ENCODE measurements around the gene FOXS1. TPM values are rescaled to one million over a fixed set of nuclear protein-coding genes. Genes with fewer than 3 reads are reported as not detected.
"Not testable (repeated sequence)": the region's sequence is repeated elsewhere in the genome, so short reads cannot be mapped to it uniquely, and the experiment has no call there.

The FOXS1 gene
- total RNA-seq, 2 experiments from 2014 or later, result not detected

GRCh38 chr20:31822421-31823330 lies 22.7 kb downstream of the FOXS1 start:
- no peaks in the 10 kb centered on the region for H3K27me3 Mint-ChIP-seq
- H3K4me3 Mint-ChIP-seq, result no peak overlapping the region
- peak; percentile 75 for DNase-seq
- ChIA-PET POLR2A (no interaction called here), CTCF (interaction anchor here (0.6 to 3.5 kb wide), 13 partner anchors 15 to 702 kb away, joined by 3 to 18 read pairs (median 4); partner anchors contain the start of gene PDRG1)
- no peaks in the 10 kb centered on the region for H3K36me3 Mint-ChIP-seq (ENCODE audit: low read depth)
- H3K4me1 Mint-ChIP-seq, result peaks cover 2% of the 10 kb centered on the region
- no peak overlapping the region for H3K27ac Mint-ChIP-seq
- no peaks in the 10 kb centered on the region for H3K9me3 Mint-ChIP-seq

- Mint-ChIP-seq H3K4me1 (peaks cover 2% of the 10 kb centered on the region), H3K27me3 (no peaks in the 10 kb centered on the region), H3K36me3 (ENCODE audit: low read depth) (no peaks in the 10 kb centered on the region), H3K27ac (no peak overlapping the region), H3K9me3 (no peaks in the 10 kb centered on the region), H3K4me3 (no peak overlapping the region)
- POLR2A ChIA-PET, result no interaction called here
- CTCF ChIA-PET, result interaction anchor here (1.0 to 3.5 kb wide), 2 partner anchors 16 to 25 kb away, joined by 4 to 18 read pairs; no protein-coding TSS in a partner anchor
- no peak for DNase-seq
These were observed 24.0 kb downstream of the FOXS1 start for GRCh38 chr20:31821427-31821826.

GRCh38 chr20:31820228-31820627 lies 25.2 kb downstream of the FOXS1 start:
- DNase-seq, result no peak
- Mint-ChIP-seq H3K9me3 (no peaks in the 10 kb centered on the region), H3K4me1 (peaks cover 2% of the 10 kb centered on the region), H3K27me3 (no peaks in the 10 kb centered on the region), H3K27ac (no peak overlapping the region), H3K36me3 (ENCODE audit: low read depth) (no peaks in the 10 kb centered on the region), H3K4me3 (no peak overlapping the region)
- ChIA-PET POLR2A (no interaction called here), CTCF (interaction anchor here (0.6 to 1.8 kb wide), 3 partner anchors 12 to 1878 kb away, joined by 3 to 5 read pairs (median 3); no protein-coding TSS in a partner anchor)

GRCh38 chr20:31819083-31819784 lies 26.2 kb downstream of the FOXS1 start, which contains the start of gene MYLK2:
Gene MYLK2, plus strand, starts transcription at chr20:31819356. Its CDS starts 225 bp downstream, at chr20:31819581.
- ChIA-PET CTCF (interaction anchor here (1.1 to 2.3 kb wide), 3 partner anchors 11 to 33 kb away, joined by 3 to 6 read pairs (median 5); no protein-coding TSS in a partner anchor), POLR2A (no interaction called here)
- H3K36me3 Mint-ChIP-seq (ENCODE audit: low read depth), result no peaks in the 10 kb centered on the region
- H3K27me3 Mint-ChIP-seq, result no peaks in the 10 kb centered on the region
- peak within 1 kb of the TSS; percentile 19 for H3K27ac Mint-ChIP-seq
- no peak for DNase-seq
- peaks cover 2% of the 10 kb centered on the region for H3K4me1 Mint-ChIP-seq
- H3K4me3 Mint-ChIP-seq, result no peak within 1 kb of the TSS
- no peaks in the 10 kb centered on the region for H3K9me3 Mint-ChIP-seq

GRCh38 chr20:31818376-31818908 lies 27.0 kb downstream of the FOXS1 start:
- ChIA-PET POLR2A (no interaction called here), CTCF (interaction anchor here (1.0 to 2.3 kb wide), 2 partner anchors 34 to 184 kb away, joined by 3 to 6 read pairs; no protein-coding TSS in a partner anchor)
- H3K27ac Mint-ChIP-seq, result no peak overlapping the region
- H3K4me1 Mint-ChIP-seq, result no peaks in the 10 kb centered on the region
- H3K9me3 Mint-ChIP-seq, result no peaks in the 10 kb centered on the region
- no peaks in the 10 kb centered on the region for H3K27me3 Mint-ChIP-seq
- no peak for DNase-seq
- no peak overlapping the region for H3K4me3 Mint-ChIP-seq
- no peaks in the 10 kb centered on the region for H3K36me3 Mint-ChIP-seq (ENCODE audit: low read depth)

- Mint-ChIP-seq H3K9me3 (no peaks in the 10 kb centered on the region), H3K4me1 (no peaks in the 10 kb centered on the region), H3K27ac (no peak overlapping the region), H3K4me3 (no peak overlapping the region), H3K27me3 (no peaks in the 10 kb centered on the region), H3K36me3 (ENCODE audit: low read depth) (no peaks in the 10 kb centered on the region)
- ChIA-PET CTCF (interaction anchor here (1.1 to 2.3 kb wide), 5 partner anchors 13 to 120 kb away, joined by 3 to 7 read pairs (median 3); no protein-coding TSS in a partner anchor), POLR2A (no interaction called here)
- DNase-seq, result no peak
These were observed 27.9 kb downstream of the FOXS1 start for GRCh38 chr20:31817461-31817860.

GRCh38 chr20:31816221-31816620 lies 29.2 kb downstream of the FOXS1 start:
- ChIA-PET POLR2A (no interaction called here), CTCF (interaction anchor here (1.1 to 2.1 kb wide), 5 partner anchors 8 to 136 kb away, joined by 3 to 7 read pairs (median 3); partner anchors contain the start of gene PDRG1)
- DNase-seq, result no peak
- H3K9me3 Mint-ChIP-seq, result no peaks in the 10 kb centered on the region
- no peak overlapping the region for H3K4me3 Mint-ChIP-seq
- no peaks in the 10 kb centered on the region for H3K36me3 Mint-ChIP-seq (ENCODE audit: low read depth)
- H3K27ac Mint-ChIP-seq, result no peak overlapping the region
- H3K4me1 Mint-ChIP-seq, result no peaks in the 10 kb centered on the region
- no peaks in the 10 kb centered on the region for H3K27me3 Mint-ChIP-seq

- DNase-seq, result no peak
- Mint-ChIP-seq H3K27me3 (no peaks in the 10 kb centered on the region), H3K4me3 (no peak overlapping the region), H3K27ac (no peak overlapping the region), H3K9me3 (no peaks in the 10 kb centered on the region), H3K4me1 (no peaks in the 10 kb centered on the region), H3K36me3 (ENCODE audit: low read depth) (no peaks in the 10 kb centered on the region)
- CTCF ChIA-PET, result interaction anchor here (0.5 to 2.1 kb wide), 5 partner anchors 9 to 298 kb away, joined by 3 to 7 read pairs (median 3); partner anchors contain the start of gene PDRG1
- POLR2A ChIA-PET, result no interaction called here
These were observed 29.8 kb downstream of the FOXS1 start for GRCh38 chr20:31815408-31816188.

- H3K4me3 Mint-ChIP-seq; DNase-seq; H3K27ac Mint-ChIP-seq; H3K4me1 Mint-ChIP-seq; POLR2A ChIA-PET; H3K9me3 Mint-ChIP-seq; H3K27me3 Mint-ChIP-seq; H3K36me3 Mint-ChIP-seq (ENCODE audit: low read depth): not testable (repeated sequence)
- CTCF ChIA-PET, result interaction anchor here (1.0 kb wide), 1 partner anchor 33 kb away, joined by 4 read pairs; no protein-coding TSS in a partner anchor
These were observed 31.3 kb downstream of the FOXS1 start for GRCh38 chr20:31814142-31814541.

- Mint-ChIP-seq H3K9me3 (no peaks in the 10 kb centered on the region), H3K36me3 (ENCODE audit: low read depth) (no peaks in the 10 kb centered on the region), H3K27ac (no peak overlapping the region), H3K27me3 (no peaks in the 10 kb centered on the region), H3K4me3 (no peak overlapping the region), H3K4me1 (no peaks in the 10 kb centered on the region)
- CTCF ChIA-PET, result interaction anchor here (1.0 kb wide), 1 partner anchor 34 kb away, joined by 4 read pairs; no protein-coding TSS in a partner anchor
- no peak for DNase-seq
- POLR2A ChIA-PET, result no interaction called here
These were observed 31.8 kb downstream of the FOXS1 start for GRCh38 chr20:31813611-31814010.

GRCh38 chr20:31811796-31812728 lies 33.3 kb downstream of the FOXS1 start:
- peaks cover 3% of the 10 kb centered on the region for H3K36me3 Mint-ChIP-seq (ENCODE audit: low read depth)
- ChIA-PET POLR2A (interaction anchor here (0.6 kb wide), 1 partner anchor 30 kb away, joined by 3 read pairs; no protein-coding TSS in a partner anchor), CTCF (no interaction called here)
- no peaks in the 10 kb centered on the region for H3K27me3 Mint-ChIP-seq
- no peak overlapping the region for H3K27ac Mint-ChIP-seq
- peaks cover 2% of the 10 kb centered on the region for H3K4me1 Mint-ChIP-seq
- H3K9me3 Mint-ChIP-seq, result no peaks in the 10 kb centered on the region
- DNase-seq, result no peak
- no peak overlapping the region for H3K4me3 Mint-ChIP-seq
